Right lung (tissue), 5 donors: ENCODE data around the gene MAST4. TPM values are rescaled to one million over a fixed set of nuclear protein-coding genes. Genes with fewer than 3 reads are reported as not detected.
A peak's percentile ranks its signal among the peaks of the same experiment; 100 is the strongest.

Experiments
- DNase-seq, 2 donors: peaks; one replicate each; pipeline ENCODE4 v3.0.0-alpha.2; 2013
- polyA plus RNA-seq, 5 donors: library from polyadenylated mRNA; unstranded; fragments of 120-200 nt; gene quantifications; one replicate each; pipeline versions ENCODE4 v1.2.1 to v1.2.3, GENCODE V29; 2013; ENCODE audit warnings: inconsistent platforms in 1 of 5, low replicate concordance in 1 of 5; ENCODE audit not compliant: insufficient read length in 5 of 5, insufficient read depth in 1 of 5

Gene MAST4
- polyA plus RNA-seq, 5 donors = 33.7 to 51.2 (median 47.5) TPM

DNA sequence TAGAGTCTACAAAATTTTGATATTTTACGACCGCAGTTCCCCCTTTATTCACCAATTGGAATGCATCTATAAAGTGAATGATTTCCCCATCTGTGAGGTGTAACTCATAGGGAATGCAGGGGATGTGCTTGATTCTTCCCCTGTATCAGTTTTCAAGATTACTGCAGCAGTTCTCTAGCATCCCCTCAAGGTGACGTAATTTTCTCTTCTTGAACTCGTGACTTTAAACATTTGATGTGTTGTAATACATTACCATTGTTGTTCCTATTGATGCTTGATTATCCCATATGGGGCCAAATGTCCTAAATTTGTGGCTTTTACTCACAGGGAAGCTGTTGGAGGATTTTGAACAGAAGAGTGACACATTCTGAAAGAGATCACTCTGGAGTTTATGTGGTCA lies 360.2 kb downstream of the MAST4 start:
- no peak for DNase-seq

DNA sequence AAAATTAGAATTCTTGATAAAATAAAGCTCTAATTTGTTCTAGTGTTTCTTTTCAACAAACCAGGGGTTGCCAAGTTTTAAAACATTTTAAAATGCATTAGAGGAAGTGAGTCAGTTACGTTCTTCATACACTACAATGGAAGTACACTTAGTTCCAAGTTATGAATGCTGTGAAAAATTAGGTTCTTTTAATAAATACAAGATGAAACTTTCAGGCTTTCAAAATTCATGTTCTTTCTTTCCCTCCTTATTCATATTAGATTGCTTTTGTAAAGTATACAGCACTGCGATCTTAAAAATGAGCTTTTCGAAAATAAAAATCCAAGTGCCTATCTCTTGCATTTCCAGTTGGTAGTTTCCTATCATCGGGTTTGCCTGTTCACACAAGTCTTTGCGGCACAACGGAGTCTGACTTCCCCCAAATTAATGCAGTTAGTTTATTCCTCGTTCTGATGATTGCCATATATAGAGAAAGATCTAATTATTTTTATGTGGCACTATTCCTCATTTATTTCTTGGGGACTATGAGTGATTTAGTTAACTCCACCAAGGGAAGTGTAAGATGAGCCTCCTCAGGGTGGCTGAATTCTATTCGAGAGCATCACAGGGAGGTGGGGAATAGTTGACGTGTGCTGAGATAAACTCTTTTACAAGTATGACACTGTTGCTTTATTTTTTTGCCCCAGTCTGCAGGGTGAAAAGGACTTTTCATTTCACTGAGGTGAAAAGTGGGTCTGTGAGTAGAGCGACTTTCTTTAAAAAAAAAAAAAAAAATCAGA lies 362.2 kb downstream of the MAST4 start:
- peak; percentile 57 to 68 for DNase-seq

DNA sequence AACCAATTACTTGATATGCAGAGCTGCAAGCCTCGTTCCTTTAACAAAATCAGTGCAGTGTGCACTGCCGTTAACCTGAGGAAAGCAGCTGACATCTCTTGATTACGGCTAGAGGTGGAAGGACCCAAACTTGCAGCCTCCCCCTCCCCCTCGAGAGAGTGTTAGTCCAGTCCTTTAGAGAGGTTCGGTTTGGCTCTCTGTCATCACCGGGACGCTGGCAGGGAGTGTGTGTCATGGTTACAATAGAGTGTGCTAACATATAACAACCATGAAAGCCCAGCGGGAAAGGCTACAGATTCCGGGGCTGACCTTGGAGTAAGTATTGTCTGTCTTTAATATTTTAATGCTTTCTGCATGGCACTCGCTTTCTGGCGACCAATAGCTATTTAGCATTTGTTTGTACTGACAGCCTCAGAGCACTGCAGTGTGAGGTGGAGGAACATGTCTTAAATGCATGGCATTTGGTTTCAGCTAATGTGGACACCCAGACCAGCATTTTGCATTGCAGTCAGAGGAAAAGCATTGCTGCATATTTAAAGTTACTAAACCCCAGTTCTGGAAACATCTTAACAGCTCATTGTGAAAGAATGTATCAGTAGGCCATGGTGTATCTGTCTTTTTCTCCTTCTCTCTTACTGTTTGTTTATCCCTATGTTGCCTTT lies 362.9 kb downstream of the MAST4 start:
- DNase-seq = peak; percentile 42 to 50

DNA sequence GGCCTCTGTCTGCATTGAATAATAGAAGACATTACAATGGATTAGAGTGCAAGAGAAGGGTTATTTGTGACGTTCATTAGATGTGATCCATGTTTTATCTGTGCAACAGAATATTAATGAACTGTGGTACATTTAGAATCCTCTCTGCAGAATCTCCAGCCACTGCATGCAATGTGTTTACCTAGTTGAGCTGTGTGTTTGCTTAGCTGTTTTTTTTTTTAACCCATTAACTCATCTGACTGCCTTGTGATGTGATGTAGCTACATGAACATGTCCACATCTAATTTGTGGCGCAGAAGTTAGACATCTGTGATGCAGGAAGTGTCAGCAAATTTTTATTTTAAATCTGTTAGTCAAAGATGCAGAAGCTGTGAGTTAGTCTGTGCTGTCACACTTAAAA lies 363.5 kb downstream of the MAST4 start:
- peak in 1 of 2 donors; percentile 32 for DNase-seq

DNA sequence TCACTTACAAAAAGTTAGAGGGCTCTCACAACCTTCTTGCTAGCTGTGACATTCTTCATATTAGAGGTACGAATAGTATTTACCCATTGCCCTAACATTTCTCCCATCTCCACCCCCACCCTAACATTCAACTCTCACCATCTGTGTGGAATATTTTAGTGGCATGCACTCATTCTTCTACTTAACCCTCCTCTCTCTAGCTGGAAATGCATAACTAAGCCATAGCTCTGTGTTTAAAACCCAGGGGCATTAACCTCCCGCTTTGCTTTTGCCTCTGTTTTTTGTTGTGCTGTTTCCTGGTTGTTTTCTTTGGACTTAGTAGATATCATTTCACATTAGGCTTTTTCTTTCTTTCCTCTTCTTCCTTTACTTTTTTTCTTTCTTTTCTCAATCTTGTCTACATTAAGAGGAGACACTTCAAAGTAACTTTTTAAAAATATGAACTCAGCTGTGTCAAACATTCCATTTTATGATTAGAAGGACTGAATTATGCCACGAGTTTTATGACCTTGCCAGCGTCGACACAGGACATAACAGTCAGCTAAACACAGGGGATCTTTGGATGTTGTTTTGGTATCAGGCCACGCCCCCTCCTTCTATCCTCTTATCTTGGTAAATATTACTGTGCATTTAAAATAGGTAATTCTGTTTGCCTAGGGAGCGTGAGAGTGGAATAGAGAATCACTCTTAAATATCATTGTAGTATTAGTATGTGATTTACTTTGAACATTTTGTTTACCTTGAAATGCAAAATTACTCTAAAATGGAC lies 364.4 kb downstream of the MAST4 start:
- no peak for DNase-seq

DNA sequence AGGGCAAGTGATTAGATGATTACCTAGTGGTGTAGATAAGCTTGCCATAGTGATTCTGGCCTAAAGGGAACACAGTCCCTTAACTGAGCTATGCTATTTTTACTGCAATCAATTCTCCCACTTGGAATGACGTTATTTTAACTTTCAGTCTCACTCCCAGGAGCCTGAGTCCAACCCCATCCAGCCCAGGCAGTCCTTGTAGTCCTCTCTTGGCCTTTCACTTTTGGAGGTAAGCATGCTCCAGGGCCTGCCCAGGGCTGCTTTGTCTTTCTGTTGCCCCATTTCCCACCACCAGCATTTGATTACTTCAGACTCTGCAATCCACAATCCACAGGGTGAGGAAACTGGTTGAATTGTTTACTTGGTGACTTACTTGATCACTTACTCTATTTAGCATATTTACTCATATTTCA lies 367.4 kb downstream of the MAST4 start:
- no peak for DNase-seq

DNA sequence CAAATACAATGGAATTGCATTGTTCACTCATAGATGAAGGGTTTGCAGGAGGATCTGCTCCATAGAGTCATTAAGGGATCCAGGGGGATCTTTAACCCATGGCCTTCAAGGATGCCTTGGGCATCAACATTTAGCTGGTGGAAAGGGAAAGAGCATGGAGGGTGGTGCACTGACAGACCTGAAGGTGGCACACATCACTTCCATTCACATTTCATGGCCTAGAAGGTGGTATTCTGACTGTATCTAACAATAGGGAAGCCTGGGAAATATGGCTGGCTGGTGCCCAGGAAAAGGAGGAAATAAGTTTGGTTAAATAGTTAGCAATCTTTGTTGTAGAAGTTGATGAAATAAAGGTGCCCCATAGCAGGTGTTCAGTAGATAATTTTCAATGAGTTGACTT lies 370.2 kb downstream of the MAST4 start:
- no peak for DNase-seq

DNA sequence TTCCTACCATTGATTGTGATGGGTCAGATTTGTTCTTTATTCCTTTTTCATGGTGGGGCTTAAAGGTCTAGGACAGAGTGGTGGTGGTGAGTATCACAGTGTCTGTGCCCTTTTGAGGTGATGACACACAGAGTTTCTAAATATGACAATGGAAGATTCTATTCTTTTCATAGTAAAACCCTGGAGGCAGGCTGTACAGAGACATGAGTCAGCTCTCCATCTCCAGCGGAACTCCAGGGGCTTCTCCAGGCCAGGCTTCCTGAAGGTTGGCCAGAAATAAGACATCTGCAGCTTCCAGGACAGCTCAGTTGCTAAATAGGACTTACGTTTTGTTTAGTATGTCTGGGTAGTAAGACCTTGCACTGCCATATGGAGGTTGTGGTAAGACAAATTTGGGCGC lies 370.9 kb downstream of the MAST4 start:
- DNase-seq = no peak

DNA sequence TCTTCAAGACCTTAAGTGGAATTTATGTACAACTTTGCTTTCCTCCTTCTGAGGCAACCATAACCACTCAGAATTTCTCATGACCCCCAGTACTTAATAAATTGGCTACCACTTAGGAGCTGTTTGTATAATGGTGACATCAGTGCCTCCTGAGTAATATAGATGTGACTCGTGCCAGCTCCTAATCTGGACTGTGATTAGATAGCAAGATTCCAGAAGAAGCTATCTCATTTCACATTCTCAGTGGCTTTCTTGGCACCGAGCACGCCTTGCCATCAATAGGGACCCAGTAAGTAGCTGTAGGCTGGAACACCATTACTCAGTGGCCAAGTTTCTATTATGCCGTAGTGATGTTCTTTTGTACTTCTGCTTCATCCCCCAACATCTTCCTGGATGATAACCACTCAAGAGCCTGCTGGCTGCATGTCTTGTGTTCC lies 371.7 kb downstream of the MAST4 start:
- no peak for DNase-seq

DNA sequence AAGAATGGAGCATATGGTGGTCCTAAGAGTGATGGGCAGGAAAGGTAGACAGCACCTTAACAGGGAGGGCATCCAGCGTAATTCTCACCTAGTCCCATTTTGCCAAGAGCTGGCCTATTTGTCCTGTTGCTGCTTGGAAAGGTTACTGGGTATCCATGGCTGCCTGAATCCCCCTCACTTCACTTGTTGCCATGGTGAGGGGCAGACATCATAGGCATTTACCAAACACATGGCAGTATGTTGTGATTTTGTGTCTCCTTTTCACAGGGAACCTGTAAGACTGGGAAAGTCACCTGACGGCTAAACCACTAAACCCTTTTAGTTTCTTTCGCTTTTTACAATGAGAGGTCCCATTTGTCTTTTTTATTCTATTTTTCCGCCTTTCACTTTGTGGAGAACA lies 373.3 kb downstream of the MAST4 start:
- DNase-seq = no peak

DNA sequence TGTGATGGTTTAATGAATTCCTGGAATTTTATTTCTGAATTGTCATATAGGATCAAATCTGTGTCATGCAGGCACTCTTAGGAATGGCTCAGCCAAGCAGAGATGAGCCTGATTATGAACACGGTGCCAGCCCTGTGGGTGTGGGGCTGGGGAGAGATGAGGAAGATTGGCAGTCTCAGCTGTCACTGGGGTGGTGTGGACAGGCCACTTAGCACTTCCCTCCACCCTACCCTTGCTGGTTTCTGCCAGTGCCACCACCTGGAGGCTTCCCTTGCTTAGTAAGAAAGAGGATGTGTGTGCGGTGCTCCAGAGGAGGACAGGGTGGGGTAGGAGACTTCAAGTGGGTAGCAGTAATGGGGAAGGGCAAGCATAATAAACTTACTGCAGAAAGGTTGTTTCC lies 373.8 kb downstream of the MAST4 start:
- DNase-seq = no peak

DNA sequence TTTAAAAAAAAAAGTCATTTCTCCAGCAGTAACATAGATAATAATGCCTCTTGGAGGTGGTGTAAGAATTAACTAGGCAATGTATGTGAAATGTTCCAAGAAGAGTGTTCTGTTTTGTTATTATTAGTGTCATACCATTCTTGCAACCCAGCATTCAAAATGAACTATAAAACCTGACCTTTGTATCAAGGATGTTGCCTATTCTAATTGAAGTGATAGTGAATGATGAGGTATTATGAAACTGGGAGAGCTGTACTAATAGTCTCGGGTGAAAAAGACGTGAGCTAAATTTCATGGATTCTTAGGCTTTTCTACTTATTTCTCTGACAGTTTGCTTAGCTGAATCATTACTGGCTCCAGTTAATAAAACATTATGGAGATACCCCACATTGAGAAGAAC lies 375.8 kb downstream of the MAST4 start:
- no peak for DNase-seq

DNA sequence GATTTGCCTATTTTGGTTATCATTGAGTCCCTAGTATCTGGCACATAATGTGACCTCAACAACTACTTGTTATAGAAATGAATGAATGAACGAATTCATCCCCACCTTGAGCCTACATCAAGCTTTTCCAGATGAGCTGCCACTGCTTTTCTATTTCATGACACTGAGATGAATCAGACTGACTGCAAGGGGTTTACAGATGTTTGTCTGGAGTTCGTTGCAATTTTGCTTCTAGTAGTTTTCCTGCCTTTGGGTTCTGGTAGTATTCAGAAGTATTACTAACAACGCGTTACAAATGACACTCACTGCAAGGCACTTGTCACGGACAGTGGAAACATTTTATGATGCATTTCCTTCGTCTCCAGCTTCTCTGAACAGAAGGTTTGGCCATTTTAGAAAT lies 378.1 kb downstream of the MAST4 start:
- DNase-seq = no peak

DNA sequence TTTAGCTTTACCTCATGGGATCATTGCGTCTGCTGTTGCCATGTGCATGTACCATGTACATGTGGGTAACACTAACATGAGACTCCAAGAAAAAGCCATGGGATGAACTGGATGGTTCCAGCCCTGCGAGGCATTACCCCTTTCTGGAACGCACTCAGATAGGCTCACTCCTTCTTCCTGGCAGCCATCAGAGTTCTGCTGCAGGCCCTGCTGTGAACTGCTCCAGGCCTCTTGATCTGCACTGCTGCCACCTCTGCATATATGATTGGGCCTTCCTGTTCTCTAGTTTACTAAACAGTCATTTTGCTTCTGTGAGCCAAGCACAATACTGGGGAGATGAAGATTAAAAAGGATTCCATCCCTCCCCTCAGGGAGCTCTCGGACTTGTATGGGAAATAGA lies 379.9 kb downstream of the MAST4 start:
- DNase-seq = no peak

DNA sequence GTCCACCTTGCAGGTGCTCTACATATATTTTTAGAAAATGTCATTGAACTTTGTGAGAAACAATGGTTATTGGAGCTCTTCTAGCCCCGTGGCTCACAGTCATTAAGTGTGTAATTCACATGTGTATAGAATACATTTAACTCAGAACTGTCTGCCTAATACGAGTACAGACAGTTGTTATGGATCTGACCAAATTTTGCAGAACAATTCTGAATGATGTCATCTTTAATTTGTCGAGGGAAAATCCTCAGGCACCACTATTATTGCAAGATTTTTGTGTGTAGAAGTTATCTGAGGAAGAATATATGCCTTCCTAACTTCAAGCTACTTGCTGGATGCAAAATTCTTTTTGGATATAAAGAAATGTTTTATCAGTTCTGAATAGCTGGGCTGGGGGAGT lies 383.5 kb downstream of the MAST4 start:
- no peak for DNase-seq

DNA sequence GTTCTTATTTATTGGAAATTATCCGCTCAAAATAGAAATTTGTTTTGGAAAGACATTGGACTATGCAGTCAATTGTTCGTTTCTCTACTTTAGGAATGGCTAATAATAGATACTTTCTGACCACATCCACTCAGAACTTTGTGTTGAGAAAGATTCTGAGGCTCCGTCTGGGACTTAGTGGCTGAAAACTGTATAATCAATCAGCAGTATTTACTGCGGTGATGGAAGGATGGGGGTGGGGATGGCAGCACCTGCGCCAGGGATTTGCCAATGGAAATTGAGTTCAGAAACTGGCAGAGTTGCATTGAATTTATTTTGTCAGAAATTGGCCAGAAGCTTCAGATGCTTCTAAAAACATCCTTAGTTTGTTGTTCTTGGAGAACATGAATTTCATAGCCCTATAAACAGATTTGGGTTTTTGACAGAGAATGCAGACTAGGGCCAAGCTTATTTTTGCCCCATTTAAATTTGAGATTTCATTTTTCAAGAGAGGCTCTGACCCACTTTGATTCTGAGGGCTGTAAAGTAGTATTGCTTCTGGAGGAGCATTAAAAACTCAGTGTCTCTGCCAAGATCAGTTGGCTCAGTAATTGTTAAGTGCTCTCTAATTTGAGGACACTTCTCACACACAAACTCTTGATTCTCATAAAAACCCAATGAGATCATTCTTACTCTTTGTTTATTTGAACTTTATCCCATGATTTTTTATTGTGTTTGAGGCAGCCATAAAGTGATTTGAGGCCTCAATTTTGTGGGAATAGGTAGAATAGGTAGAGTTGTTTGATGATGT lies 385.3 kb downstream of the MAST4 start:
- peak in 1 of 2 donors; percentile 30 for DNase-seq

DNA sequence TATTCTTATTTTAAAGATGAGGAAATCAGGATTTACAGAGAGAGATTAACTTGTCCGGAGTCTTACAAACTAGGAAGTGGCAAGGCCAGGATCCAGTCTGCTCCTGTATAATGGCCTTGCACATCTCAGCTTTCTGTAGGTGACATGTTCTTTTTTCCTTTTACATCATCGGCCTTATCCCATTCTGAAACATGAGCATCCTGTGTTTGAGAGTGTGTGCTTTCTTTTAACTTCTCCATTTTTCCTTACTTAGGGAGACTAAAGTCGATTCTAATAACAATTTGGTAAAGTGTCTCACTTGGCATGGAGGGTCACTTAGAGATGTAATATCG lies 385.8 kb downstream of the MAST4 start:
- no peak for DNase-seq

DNA sequence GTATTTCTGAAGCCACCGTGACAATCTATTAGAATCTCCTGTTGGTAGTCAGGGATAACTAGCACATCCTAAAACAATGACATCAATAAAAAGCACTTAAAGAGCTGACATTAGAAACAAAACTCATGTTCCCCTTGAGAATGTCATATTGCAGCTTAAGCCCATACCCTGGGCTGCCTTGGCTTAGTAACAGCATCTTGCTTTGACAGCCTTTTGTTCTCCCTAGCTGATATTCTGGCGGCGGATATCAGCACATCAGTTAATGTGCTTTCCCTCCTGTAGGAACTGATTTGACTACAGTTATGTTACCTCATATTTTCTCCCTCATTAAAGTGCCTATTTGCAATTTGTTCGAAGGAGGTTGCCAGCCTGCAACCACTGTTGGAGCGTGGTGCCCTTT lies 386.3 kb downstream of the MAST4 start:
- DNase-seq = peak in 1 of 2 donors; percentile 28

DNA sequence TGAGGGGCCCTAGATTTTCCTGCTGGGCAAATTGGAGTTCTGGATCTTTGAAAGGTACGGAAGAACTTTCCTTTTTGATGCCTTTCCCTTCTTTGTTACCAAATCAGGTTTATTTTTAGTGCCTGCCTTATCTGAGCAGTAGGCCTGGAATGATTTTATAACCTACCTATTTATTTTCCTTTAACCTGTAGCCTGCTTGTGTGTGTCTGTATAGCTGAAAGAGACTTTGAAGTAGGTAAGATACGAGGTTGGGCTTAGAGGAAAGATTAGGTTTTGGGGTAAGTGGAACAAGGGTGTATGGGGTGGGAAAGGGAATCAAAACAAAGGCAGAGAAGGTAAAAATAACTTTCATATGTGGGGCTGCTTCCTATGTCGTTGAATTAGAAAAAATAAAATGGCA lies 389.2 kb downstream of the MAST4 start:
- DNase-seq = no peak

DNA sequence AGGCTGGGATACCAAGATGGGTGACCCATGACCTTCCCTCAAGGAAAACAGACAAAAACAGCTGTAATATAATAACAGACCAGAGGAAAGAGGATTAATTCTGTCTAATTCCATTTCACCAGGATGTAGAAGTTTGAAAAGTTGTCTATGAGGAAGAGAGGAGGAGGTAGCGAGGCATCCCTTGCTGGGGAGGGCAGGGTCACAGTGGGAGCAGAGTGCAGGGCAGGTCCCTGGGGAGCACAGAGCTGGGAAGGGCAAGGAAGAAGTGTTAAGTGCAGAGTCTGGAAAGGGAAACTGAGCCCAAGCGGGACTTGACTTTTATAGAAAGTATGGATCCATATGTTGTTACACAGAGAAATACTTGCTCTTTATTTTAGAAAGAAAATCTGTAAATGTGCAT lies 389.8 kb downstream of the MAST4 start:
- no peak for DNase-seq

DNA sequence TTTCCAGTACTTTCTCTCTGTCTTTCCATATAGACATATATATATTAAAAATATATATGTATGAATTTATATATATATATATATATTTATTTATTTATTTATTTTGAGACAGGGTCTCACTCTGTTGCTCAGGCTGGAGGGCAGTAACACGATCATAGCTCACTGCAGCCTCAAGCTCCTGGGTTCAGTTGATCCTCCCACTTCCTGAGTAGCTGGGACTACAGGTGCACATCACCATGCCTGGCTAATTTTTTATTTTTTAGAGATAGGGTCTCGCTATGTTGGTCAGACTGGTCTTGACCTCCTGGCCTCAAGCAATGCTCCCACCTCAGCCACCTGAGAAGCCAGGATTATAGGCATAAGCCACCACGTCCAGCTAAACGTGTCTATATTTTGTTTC lies 390.3 kb downstream of the MAST4 start:
- no peak for DNase-seq

DNA sequence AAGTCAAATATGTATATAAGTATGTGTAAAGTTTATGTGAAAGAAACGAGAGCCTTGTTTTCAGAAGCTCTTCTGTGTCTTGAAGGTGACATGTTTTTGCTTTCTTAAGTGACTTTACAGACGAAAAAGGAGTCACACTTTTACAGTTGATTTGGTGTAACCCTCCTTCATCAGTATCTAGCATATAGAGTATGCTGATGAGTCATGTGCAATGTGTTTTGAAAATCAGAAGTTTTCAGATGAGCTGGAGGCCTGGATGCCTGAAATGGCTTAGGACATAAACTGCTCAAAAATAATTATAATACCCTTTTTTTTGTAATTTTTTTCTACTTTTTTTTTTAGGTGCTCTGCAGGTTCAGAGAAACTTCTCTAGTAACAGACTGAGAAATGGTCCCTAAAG lies 390.9 kb downstream of the MAST4 start:
- no peak for DNase-seq
